Cardiac fibroblast (primary cell): ENCODE results near the gene GSG1.

Experiments used
- DNase-seq, 2 donors: peaks; one replicate each; pipeline versions ENCODE4 v3.0.0 to v3.0.0-alpha.2; 2010; ENCODE audit warnings: low read depth in 2 of 2
- H3K4me3 ChIP-seq, 2 donors: replicated peaks in 1 of 2; 1 replicate in 1 of 2; 2 replicates in 1 of 2; pipeline ENCODE4 v1.5.1; 2011; ENCODE audit warnings: low read depth in 2 of 2, low read length in 2 of 2, mild to moderate bottlenecking in 2 of 2, moderate library complexity in 1 of 2
- TF ChIP-seq, protein P1 (sequence below): IDR thresholded peaks from one replicate; pipeline ENCODE4 v1.5.1; 2011; ENCODE audit warnings: low read depth, mild to moderate bottlenecking, low read length, inconsistent platforms

GSG1 gene

GRCh38 chr12:13133886-13134285 lies 30.4 kb upstream of the GSG1 start:
- no peak for DNase-seq
- H3K4me3 ChIP-seq = no peak overlapping the region
- TF ChIP-seq, protein P1, sequence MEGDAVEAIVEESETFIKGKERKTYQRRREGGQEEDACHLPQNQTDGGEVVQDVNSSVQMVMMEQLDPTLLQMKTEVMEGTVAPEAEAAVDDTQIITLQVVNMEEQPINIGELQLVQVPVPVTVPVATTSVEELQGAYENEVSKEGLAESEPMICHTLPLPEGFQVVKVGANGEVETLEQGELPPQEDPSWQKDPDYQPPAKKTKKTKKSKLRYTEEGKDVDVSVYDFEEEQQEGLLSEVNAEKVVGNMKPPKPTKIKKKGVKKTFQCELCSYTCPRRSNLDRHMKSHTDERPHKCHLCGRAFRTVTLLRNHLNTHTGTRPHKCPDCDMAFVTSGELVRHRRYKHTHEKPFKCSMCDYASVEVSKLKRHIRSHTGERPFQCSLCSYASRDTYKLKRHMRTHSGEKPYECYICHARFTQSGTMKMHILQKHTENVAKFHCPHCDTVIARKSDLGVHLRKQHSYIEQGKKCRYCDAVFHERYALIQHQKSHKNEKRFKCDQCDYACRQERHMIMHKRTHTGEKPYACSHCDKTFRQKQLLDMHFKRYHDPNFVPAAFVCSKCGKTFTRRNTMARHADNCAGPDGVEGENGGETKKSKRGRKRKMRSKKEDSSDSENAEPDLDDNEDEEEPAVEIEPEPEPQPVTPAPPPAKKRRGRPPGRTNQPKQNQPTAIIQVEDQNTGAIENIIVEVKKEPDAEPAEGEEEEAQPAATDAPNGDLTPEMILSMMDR = no peak

DNA sequence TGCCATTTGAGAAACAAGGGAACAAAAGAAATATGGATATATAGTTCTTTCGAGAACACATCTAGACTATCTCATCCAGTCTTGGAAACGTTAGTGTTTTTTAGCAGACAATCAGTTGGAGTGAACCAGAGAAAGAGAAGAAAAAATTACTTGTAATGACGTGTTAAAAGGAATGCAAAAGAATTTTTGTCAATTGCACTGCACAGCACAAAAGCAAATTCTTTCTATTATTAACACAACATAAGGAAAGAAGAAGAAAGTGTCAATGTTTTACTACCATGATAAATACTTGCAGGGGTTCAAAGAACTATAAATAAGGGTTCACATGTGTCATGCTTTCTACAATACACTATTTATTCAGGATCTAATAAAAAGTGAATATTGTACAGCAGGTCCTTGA lies 27.5 kb upstream of the GSG1 start:
- H3K4me3 ChIP-seq = no peak overlapping the region
- no peak for DNase-seq
- TF ChIP-seq, protein P1 = no peak

DNA sequence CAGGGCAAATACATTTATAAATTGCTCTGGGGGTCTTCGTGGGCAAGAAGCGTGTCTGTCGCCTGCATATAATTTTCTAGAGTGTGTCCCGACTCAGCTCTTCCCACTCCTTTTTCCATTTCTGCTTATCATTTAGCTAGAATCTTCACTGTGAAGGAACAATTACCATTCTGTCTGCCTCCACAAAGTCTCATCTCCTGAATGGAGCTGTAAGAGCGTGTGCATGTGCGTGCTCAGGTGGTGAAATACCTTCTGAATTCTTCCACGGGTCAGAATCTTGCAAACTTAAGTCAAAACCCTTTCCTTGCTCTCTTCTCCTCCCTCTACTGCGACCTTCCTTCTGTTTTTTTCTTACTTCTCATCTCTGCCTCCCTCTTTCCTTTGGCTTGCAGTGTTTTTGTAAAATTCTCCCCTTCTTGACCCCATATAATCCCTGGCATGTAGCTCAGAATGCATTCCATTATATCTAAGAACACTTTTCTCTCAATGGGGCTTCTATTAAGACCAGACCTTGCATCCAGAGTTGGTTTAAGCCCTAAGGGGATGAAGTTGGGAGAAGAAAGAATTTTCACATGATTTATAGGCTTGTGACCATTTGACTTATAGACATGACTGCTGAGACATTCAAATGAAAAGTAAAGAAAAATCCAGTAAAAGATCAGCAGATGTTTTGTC lies 25.0 kb upstream of the GSG1 start:
- TF ChIP-seq, protein P1 = no peak
- no peak for DNase-seq
- no peak overlapping the region for H3K4me3 ChIP-seq

- H3K4me3 ChIP-seq = no peak overlapping the region
- TF ChIP-seq, protein P1 = no peak
- DNase-seq = no peak
These were observed 24.0 kb upstream of the GSG1 start for GRCh38 chr12:13127444-13127843.

DNA sequence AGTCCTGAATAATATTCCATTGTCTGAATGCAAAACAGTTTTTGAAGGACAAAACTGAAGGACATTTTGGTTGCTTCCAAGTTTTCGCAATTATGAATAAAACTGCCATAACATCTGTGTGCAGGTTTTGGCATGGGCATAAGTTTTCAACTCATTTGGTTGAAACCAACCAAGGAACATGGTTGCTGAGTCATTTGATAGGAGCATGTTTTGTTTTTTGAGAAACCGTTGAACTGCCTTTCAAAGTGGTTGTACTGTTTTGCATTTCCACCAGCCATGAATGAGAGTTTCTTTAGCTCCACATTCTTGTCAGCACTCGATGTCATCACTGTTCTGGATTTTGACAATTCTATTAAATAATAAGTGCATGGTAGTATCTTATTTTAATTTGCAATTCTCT lies 23.0 kb upstream of the GSG1 start:
- TF ChIP-seq, protein P1 = no peak
- peak in 1 of 2 donors; percentile 46 for DNase-seq
- H3K4me3 ChIP-seq = no peak overlapping the region

DNA sequence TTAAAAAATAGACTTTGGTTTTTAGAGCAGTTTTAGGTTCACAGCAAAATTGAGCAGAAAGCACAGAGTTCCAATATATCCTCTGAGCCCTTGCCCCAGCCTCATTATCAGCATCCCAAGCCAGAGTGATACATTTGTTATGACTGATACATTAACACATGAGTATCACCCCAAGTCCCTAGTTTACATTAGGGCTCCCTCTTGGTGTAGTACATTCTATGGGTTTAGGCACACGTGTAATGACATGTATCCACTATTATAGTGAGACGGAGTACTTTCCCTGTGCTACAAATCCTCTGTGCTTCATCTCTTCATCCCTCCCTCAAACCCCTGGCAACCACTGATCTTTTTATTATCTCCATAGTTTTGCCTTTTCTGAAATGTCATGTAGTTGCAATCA lies 22.5 kb upstream of the GSG1 start:
- DNase-seq = no peak
- TF ChIP-seq, protein P1 = no peak

More for the DNA sequence above, 22.5 kb upstream of the GSG1 start:
- H3K4me3 ChIP-seq = no peak overlapping the region
